Stomach (tissue), 9 donors: ENCODE results near the gene SLC38A1. TPM values are rescaled to one million over a fixed set of nuclear protein-coding genes. Genes with fewer than 3 reads are reported as not detected.

Experiments used
- DNase-seq, 2 donors: peaks; one replicate each; pipeline versions ENCODE4 v3.0.0 to v3.0.0-alpha.2; 2013 to 2019
- H3K27ac ChIP-seq, 5 donors: fragments of 200-600 bp in 4 of 5; sonication (generic) in 4 of 5; one replicate each; pipeline ENCODE4 v1.5.1; 2013 to 2019; ENCODE audit warnings: mild to moderate bottlenecking in 1 of 5, moderate library complexity in 1 of 5
- H3K27me3 ChIP-seq, 3 donors: fragments of 200-600 bp; sonication (generic); one replicate each; pipeline ENCODE4 v1.5.1; 2017 to 2019; ENCODE audit warnings: mixed run types in 1 of 3
- H3K36me3 ChIP-seq, 4 donors: fragments of 200-600 bp; sonication (generic); 1 replicate in 3 of 4; 2 replicates in 1 of 4; pipeline ENCODE4 v1.5.1; 2016 to 2019
- H3K4me1 ChIP-seq, 4 donors: fragments of 200-600 bp; sonication (generic); one replicate each; pipeline ENCODE4 v1.5.1; 2016 to 2019
- H3K4me3 ChIP-seq, 4 donors: fragments of 200-600 bp; sonication (generic) in 3 of 4; one replicate each; pipeline ENCODE4 v1.5.1; 2016 to 2019; ENCODE audit warnings: mild to moderate bottlenecking in 1 of 4
- H3K9me3 ChIP-seq, 4 donors: fragments of 200-600 bp; sonication (generic); one replicate each; pipeline ENCODE4 v1.5.1; 2016 to 2019
- CTCF ChIP-seq, 7 experiments: fragments of 450-650 bp in 4 of 7; fragments of 200-600 bp in 3 of 7; sonication (generic) in 3 of 7; IDR thresholded peaks; one replicate each; pipeline ENCODE4 v1.5.1; 2016 to 2019; ENCODE audit warnings: antibody characterized with exemption in 7 of 7, control low read depth in 2 of 7, mild to moderate bottlenecking in 1 of 7
- EP300 ChIP-seq: sonication (generic); formaldehyde crosslinking; IDR thresholded peaks from one replicate; pipeline ENCODE4 v1.6.1; 2017; ENCODE audit warnings: antibody characterized with exemption
- POLR2A ChIP-seq, 4 donors: fragments of 450-650 bp; IDR thresholded peaks; one replicate each; pipeline ENCODE4 v1.6.1; 2016; ENCODE audit warnings: antibody characterized with exemption in 4 of 4, control low read depth in 2 of 4, mild to moderate bottlenecking in 1 of 4, moderate library complexity in 1 of 4
- POLR2AphosphoS5 ChIP-seq, 3 donors: sonication (generic); formaldehyde crosslinking; IDR thresholded peaks; one replicate each; pipeline ENCODE4 v1.6.1; 2016; ENCODE audit warnings: antibody characterized with exemption in 3 of 3
- WGBS, 5 donors: extraction: QIAGEN DNeasy Blood & Tissue Kit in 3 of 5; methylation state at CpG; one replicate each; pipeline versions ENCODE4 v1.1.5 to v1.1.7; 2013 to 2018; 5-methylcytosine and 5-hydroxymethylcytosine counted together
- intact Hi-C: fragments of 100-400 bp; cut with DNase I; formaldehyde crosslinking; loops from one replicate; pipeline ENCODE4 v1.15.1; 2023; ENCODE audit warnings: low total_unique reads
- polyA plus RNA-seq, 3 donors: library from polyadenylated mRNA; stranded (reverse); fragments of 200-250 nt; gene quantifications; one replicate each; pipeline ENCODE4 v1.2.3, GENCODE V29; 2013
- total RNA-seq, 5 donors: library from RNA; depleted of rRNA; stranded (reverse); fragments of >200 nt; gene quantifications; one replicate each; pipeline versions ENCODE4 v1.1.0 to v1.2.3, GENCODE V29; 2014 to 2016
- donor health status: healthy with polysubstance abuse.
- donor health status: Bipolar disorder and iron deficiency.
- donor health status: healthy.

SLC38A1 gene
- total and polyA plus RNA-seq, 8 donors, result 3.2 to 164 (median 51.6) TPM

DNA sequence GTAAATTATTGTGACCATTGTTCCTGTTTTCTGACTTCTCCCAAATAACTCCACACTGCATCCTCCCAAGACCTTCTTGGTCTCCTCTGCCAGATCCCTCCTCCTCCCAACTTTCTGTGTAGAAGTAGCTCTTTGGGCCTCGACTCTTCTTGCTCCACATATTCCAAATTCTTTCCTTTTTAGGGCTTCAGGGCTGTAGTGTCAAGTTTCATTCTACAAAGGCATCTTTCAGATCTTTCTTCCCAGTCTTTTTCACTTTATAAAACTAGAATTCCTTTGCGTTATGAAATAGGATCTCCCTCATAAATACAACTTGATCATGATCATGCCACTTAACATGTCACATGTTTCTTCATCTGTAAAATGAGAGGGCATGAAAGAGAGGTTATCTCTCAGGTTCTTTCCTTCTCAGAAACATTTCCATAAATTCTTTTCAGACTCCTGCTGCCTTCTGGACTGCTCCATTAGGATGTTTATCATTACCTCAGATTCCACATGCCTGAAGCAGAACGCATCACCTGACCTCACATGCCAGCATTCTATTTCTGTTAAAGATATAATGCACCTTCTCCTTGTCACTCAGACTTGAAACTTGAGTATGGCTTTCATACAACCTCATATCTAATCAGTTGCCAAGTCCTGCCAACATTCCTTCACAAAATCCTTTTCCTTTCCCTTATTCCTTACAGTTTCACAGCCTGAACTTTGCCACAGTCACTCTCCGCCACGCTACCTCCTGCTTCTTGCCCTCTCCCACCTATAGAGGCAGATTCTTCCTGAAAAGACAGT is 8.5 kb downstream of the SLC38A1 start:
- intact Hi-C loops, result no loop called here
- H3K36me3 ChIP-seq, result no peaks in the 10 kb centered on the region
- peaks cover 0 to 88% (median 47%) of the 10 kb centered on the region in 4 donors for H3K4me1 ChIP-seq
- no peaks in the 10 kb centered on the region for H3K9me3 ChIP-seq
- peak overlapping the region in 3 of 5 donors; percentile 2 to 19 (median 2) for H3K27ac ChIP-seq
- WGBS, 5 donors, result 35 to 62% (median 38%) methylated on average over 5 of the region's 5 CpGs
- H3K27me3 ChIP-seq, result no peaks in the 10 kb centered on the region
- DNase-seq, result peak in 1 of 2 donors; percentile 37
- TF ChIP-seq CTCF (IDR thresholded peaks at IDR 0.05) (no peak), POLR2AphosphoS5 (IDR thresholded peaks at IDR 0.05) (no peak), POLR2A (IDR thresholded peaks at IDR 0.05) (no peak), EP300 (no peak)
- no peak overlapping the region for H3K4me3 ChIP-seq

DNA sequence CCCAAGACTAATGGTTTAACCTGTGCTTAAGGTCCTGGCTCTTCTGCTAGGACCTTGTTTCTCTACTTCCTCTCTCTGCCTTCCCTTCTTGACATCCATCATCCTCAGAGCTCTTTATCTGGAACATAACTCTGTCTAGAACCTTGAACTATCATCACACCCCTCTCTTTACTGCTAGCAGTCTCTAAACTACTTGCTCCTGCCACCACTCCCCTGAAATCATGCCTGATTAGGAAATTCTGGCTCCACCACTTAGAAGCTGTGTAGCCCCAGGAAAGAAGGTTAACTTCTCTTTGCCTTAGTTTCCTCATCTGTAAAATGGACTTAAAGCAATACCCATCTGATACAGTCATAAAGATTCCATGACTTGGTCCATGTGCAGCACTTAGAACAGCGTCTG is 9.1 kb downstream of the SLC38A1 start:
- DNase-seq, result no peak
- intact Hi-C loops, result no loop called here
- Histone ChIP-seq H3K36me3 (no peaks in the 10 kb centered on the region), H3K4me1 (peaks cover 0 to 85% (median 44%) of the 10 kb centered on the region in 4 donors), H3K9me3 (no peaks in the 10 kb centered on the region), H3K4me3 (no peak overlapping the region), H3K27ac (peak overlapping the region in 1 of 5 donors; percentile 19), H3K27me3 (no peaks in the 10 kb centered on the region)
- TF ChIP-seq POLR2AphosphoS5 (IDR thresholded peaks at IDR 0.05), result no peak
- TF ChIP-seq POLR2A (IDR thresholded peaks at IDR 0.05), result no peak
- no peak for TF ChIP-seq CTCF (IDR thresholded peaks at IDR 0.05)
- TF ChIP-seq EP300, result no peak
- 67 to 86% (median 83%) methylated on average over 1 of the region's 1 CpG for WGBS, 5 donors

GRCh38 chr12:46259071-46259470 is 9.8 kb downstream of the SLC38A1 start:
- H3K27me3 ChIP-seq, result no peaks in the 10 kb centered on the region
- peaks cover 0 to 78% (median 43%) of the 10 kb centered on the region in 4 donors for H3K4me1 ChIP-seq

DNA sequence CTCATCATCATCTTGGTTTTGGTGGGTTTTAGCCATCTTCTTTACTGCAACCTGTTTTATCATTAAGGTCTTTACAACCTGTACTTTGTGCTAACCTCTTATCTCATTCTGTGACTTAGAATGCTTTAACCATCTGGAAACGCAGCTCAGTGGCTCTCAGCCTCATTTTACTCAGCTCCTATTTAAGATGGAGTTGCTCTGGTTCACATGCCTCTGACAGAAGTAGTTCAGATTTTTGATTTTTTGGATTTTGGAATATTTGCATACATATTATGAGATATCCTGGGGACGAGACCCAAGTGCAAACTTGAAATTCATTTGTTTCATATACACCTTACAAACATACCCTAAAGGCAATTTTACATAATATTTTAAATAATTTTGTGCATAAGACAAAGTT is 10.7 kb downstream of the SLC38A1 start:
- Histone ChIP-seq H3K4me1 (peaks cover 0 to 69% (median 39%) of the 10 kb centered on the region in 4 donors), H3K9me3 (no peaks in the 10 kb centered on the region), H3K27me3 (no peaks in the 10 kb centered on the region), H3K36me3 (peaks cover 0 to 16% (median 10%) of the 10 kb centered on the region in 4 donors), H3K4me3 (no peak overlapping the region), H3K27ac (no peak overlapping the region)
- WGBS, 5 donors, result 57 to 82% (median 60%) methylated on average over 2 of the region's 2 CpGs
- no peak for DNase-seq
- intact Hi-C loops, result no loop called here
- TF ChIP-seq POLR2A (IDR thresholded peaks at IDR 0.05), result no peak
- TF ChIP-seq EP300, result no peak
- no peak for TF ChIP-seq CTCF (IDR thresholded peaks at IDR 0.05)
- no peak for TF ChIP-seq POLR2AphosphoS5 (IDR thresholded peaks at IDR 0.05)

More at GRCh38 chr12:46259071-46259470, 9.8 kb downstream of the SLC38A1 start:
- H3K9me3 ChIP-seq, result no peaks in the 10 kb centered on the region
- peaks cover 0 to 6% (median 2%) of the 10 kb centered on the region in 4 donors for H3K36me3 ChIP-seq
- intact Hi-C loops, result no loop called here
- H3K4me3 ChIP-seq, result no peak overlapping the region
- WGBS, 5 donors, result 75 to 90% (median 78%) methylated on average over 4 of the region's 4 CpGs
- DNase-seq, result no peak
- TF ChIP-seq POLR2AphosphoS5 (IDR thresholded peaks at IDR 0.05) (no peak), CTCF (IDR thresholded peaks at IDR 0.05) (no peak), EP300 (no peak), POLR2A (IDR thresholded peaks at IDR 0.05) (no peak)
- no peak overlapping the region for H3K27ac ChIP-seq
